ENCODE results near the gene DAAM1. TPM values are rescaled to one million over a fixed set of nuclear protein-coding genes. Genes with fewer than 3 reads are reported as not detected.

The DAAM1 gene
- total RNA-seq, 3 donors from 2014 or later, result 50.1 to 95.9 (median 64.2) TPM

DNA sequence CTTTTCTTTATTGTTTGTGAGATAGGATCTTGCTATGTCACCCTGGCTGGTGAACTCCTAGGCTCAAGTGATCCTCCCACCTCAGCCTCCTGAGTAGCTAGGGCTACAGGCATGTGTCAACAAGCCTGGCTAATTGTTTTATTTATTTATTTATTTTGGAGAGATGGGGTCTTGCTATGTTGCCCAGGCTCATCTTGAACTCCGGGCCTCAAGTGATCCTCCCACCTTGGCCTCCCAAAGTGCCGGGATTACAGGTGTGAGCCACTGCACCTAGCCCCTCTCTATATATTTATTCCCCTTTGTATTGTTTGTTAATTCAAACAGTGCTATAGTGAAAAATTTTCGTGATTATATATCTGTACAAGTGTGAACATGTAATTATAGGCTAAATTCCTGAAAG, 123.3 kb downstream of the DAAM1 start:
- Histone ChIP-seq H3K9me3 (no peaks in the 10 kb centered on the region), H3K36me3 (no peaks in the 10 kb centered on the region), H3K4me3 (no peak overlapping the region), H3K27ac (no peak overlapping the region), H3K4me1 (no peaks in the 10 kb centered on the region), H3K27me3 (no peaks in the 10 kb centered on the region)
- TF ChIP-seq, protein P1, sequence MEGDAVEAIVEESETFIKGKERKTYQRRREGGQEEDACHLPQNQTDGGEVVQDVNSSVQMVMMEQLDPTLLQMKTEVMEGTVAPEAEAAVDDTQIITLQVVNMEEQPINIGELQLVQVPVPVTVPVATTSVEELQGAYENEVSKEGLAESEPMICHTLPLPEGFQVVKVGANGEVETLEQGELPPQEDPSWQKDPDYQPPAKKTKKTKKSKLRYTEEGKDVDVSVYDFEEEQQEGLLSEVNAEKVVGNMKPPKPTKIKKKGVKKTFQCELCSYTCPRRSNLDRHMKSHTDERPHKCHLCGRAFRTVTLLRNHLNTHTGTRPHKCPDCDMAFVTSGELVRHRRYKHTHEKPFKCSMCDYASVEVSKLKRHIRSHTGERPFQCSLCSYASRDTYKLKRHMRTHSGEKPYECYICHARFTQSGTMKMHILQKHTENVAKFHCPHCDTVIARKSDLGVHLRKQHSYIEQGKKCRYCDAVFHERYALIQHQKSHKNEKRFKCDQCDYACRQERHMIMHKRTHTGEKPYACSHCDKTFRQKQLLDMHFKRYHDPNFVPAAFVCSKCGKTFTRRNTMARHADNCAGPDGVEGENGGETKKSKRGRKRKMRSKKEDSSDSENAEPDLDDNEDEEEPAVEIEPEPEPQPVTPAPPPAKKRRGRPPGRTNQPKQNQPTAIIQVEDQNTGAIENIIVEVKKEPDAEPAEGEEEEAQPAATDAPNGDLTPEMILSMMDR (IDR thresholded peaks at IDR 0.05), result no peak
- TF ChIP-seq POLR2A (IDR thresholded peaks at IDR 0.05) (no peak), POLR2AphosphoS5 (IDR thresholded peaks at IDR 0.05) (no peak)
- intact Hi-C loops (cut with DNase I; ENCODE audit: low total_unique reads), result no loop called here
- DNase-seq (ENCODE audit: low spot score in 2 of 2), result no peak

DNA sequence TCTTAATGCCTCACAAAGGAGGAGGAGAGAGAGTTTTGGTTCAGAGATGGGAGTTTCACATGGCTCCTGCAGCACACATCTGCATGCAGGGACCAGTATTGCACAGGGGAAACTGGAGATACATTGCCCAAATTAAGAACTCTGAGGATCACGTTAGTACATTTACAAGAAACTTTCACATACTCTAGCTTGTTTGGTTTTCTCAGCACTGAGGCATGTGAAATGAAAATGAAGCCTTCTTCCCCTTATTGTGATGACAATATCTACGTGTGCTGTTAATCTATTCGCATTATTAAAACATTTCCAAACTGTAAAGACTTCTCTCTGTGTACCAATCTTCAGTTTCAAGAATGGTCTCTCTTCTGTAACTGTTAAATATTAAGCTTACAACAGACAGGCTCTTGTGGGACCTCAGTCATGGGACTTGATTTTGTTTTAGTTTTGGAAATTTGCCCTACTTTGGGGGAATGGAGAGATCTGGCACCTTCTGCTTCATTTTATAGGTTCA, 124.7 kb downstream of the DAAM1 start:
- intact Hi-C loops (cut with DNase I; ENCODE audit: low total_unique reads), result no loop called here
- no peaks in the 10 kb centered on the region for H3K27me3 ChIP-seq
- no peak overlapping the region for H3K27ac ChIP-seq

DNA sequence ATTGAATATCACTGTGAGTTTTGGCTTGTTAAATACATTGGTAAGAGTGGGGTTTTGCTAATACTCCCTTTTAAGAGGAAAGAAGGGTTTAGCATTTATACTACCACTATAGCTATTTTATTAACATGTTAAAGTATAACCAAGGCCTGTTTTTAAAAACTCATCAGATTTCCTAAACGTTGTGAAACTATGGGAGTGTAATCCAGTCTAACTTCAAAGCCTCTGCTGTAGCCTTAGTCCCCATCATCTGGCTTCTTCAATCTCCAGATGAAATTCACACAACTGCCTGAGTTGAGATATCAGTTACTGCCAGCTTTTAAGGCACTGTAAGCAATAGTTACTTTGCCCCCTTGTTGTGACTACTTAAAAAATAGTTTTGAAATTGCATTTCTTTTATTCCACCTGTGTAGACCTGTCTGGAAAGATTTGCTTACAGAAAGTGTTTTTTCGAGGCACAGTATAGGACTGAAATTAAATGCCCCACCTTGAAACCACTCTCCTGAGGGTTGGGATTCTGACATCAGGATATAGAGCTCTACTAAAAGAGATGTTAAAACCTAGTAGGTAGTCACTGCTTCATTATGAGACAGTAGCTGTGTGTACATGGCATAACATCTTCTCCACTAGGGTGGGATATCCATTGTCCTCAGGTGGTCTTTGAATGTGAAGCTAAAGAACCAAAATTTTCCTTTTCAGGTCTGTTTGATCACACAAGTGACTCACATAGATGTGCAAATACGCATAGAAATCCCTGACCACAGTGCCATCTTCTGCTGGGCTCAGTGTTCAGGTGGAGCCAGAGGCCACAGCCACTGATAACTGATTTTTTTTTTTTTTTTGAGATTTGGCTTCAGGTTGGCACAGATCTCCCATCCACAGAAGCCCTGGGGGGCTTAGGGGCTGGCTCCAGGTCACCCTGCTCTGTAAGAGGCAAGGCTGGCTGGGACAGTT, 125.5 kb downstream of the DAAM1 start:
- no peaks in the 10 kb centered on the region for H3K27me3 ChIP-seq
- no peak overlapping the region for H3K27ac ChIP-seq
- intact Hi-C loops (cut with DNase I; ENCODE audit: low total_unique reads), result no loop called here
- no peak overlapping the region for H3K4me3 ChIP-seq
- TF ChIP-seq, protein P1 (IDR thresholded peaks at IDR 0.05), result no peak
- TF ChIP-seq POLR2AphosphoS5 (IDR thresholded peaks at IDR 0.05), result no peak
- no peak for TF ChIP-seq POLR2A (IDR thresholded peaks at IDR 0.05)
- no peak for DNase-seq (ENCODE audit: low spot score in 2 of 2)
- no peaks in the 10 kb centered on the region for H3K9me3 ChIP-seq
- no peaks in the 10 kb centered on the region for H3K4me1 ChIP-seq
- H3K36me3 ChIP-seq, result no peaks in the 10 kb centered on the region

More for the DNA sequence above, 124.7 kb downstream of the DAAM1 start:
- no peaks in the 10 kb centered on the region for H3K9me3 ChIP-seq
- TF ChIP-seq POLR2A (IDR thresholded peaks at IDR 0.05) (no peak), POLR2AphosphoS5 (IDR thresholded peaks at IDR 0.05) (no peak)
- TF ChIP-seq, protein P1 (IDR thresholded peaks at IDR 0.05), result no peak
- no peaks in the 10 kb centered on the region for H3K4me1 ChIP-seq
- H3K36me3 ChIP-seq, result no peaks in the 10 kb centered on the region
- DNase-seq (ENCODE audit: low spot score in 2 of 2), result no peak
- H3K4me3 ChIP-seq, result no peak overlapping the region

DNA sequence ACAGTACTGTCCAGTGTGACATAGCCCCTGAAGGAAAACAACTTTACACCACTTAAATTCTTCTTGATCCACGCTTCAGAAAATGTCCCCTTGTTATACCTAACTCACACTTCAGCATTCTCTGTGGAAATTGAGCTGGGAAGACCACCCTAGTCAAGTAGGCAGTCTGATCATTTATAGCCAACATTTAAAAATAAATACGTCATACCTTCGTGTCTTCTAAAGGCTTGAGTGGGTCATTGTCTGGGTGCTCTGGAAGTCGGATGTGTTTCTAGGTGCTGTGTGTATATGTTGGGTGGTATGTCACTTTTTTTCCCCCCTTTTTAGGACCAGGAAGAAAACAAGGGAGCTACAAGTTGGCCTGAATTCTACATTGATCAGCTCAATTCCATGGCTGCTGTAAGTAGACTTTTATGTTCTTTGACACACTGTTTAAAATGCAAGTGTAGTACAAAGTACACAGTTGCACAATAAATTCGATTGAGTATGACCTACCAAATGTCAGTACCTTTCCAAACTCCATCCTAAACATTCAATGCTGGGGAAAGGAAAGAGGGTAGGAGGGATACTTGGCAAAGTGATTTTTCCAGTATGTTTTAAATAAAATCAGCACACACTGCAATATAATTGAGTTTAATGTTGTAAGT, 126.6 kb downstream of the DAAM1 start:
- TF ChIP-seq POLR2AphosphoS5 (IDR thresholded peaks at IDR 0.05), result no peak
- TF ChIP-seq, protein P1 (IDR thresholded peaks at IDR 0.05), result no peak
- TF ChIP-seq POLR2A (IDR thresholded peaks at IDR 0.05), result no peak
- Histone ChIP-seq H3K27ac (no peak overlapping the region), H3K4me1 (no peaks in the 10 kb centered on the region), H3K9me3 (no peaks in the 10 kb centered on the region), H3K36me3 (no peaks in the 10 kb centered on the region), H3K27me3 (no peaks in the 10 kb centered on the region), H3K4me3 (no peak overlapping the region)
- intact Hi-C loops (cut with DNase I; ENCODE audit: low total_unique reads), result no loop called here
- DNase-seq (ENCODE audit: low spot score in 2 of 2), result no peak

Data from breast epithelium (tissue), 4 donors.